Panc1 (cell line): ENCODE measurements around the gene FUT4. TPM values are rescaled to one million over a fixed set of nuclear protein-coding genes. Genes with fewer than 3 reads are reported as not detected.
A peak's percentile ranks its signal among the peaks of the same experiment; 100 is the strongest.

Experiments used
- ATAC-seq: fragments of 200-7000 bp; cut with Tn5 transposase; 2 replicates; pipeline ENCODE4 v1.9.1; 2020; ENCODE audit warnings: mild to moderate bottlenecking, moderate library complexity
- BruUV-seq: library from RNA; stranded (reverse); fragments of 400-500 nt; replicated peaks from 2 replicates; lab custom pipeline; 2021; lab: Mats Ljungman, UMichigan
- CTCF ChIA-PET: fragments of 300-600 bp; sonication (Branson Sonifier 250); formaldehyde crosslinking; loops from one replicate; lab custom pipeline; 2022; ENCODE audit warnings: antibody characterized with exemption; lab: Charles Lee
- POLR2A ChIA-PET: fragments of 300-600 bp; sonication (Branson Sonifier 250); formaldehyde crosslinking; loops from one replicate; lab custom pipeline; 2022; ENCODE audit warnings: antibody characterized with exemption; lab: Charles Lee
- DNase-seq: peaks from one replicate; pipeline ENCODE4 v3.0.0-alpha.2; 2010; ENCODE audit warnings: low read depth, low spot score
- H3K27ac ChIP-seq: 2 replicates; pipeline ENCODE4 v1.5.1; 2011; ENCODE audit warnings: mild to moderate bottlenecking, low read length, inconsistent platforms
- H3K27me3 ChIP-seq: fragments of 200-500 bp; sonication (Bioruptor generic); 2 replicates; pipeline ENCODE4 v1.6.0; 2014; ENCODE audit warnings: low read length, inconsistent platforms; ENCODE audit not compliant: control insufficient read depth, insufficient read depth
- H3K36me3 ChIP-seq: fragments of 200-500 bp; sonication (Bioruptor generic); 2 replicates; pipeline ENCODE4 v1.5.1; 2014; ENCODE audit warnings: inconsistent platforms, mild to moderate bottlenecking, low read length, moderate library complexity; ENCODE audit not compliant: control insufficient read depth, insufficient read depth
- H3K4me1 ChIP-seq: 2 replicates; pipeline ENCODE4 v1.5.1; 2011; ENCODE audit warnings: inconsistent platforms, mild to moderate bottlenecking, low read length, moderate library complexity; ENCODE audit not compliant: control insufficient read depth, insufficient read depth
- H3K4me3 ChIP-seq, 2 experiments: 2 replicates each; pipeline ENCODE4 v1.5.1; 2011 to 2012; ENCODE audit warnings: low read depth in 2 of 2, low read length in 2 of 2, mild to moderate bottlenecking in 2 of 2, inconsistent platforms in 1 of 2, moderate library complexity in 1 of 2
- H3K9me3 ChIP-seq: fragments of 200-500 bp; sonication (Bioruptor generic); 2 replicates; pipeline ENCODE4 v1.5.1; 2014; ENCODE audit warnings: low read depth, mild to moderate bottlenecking, inconsistent platforms, low read length, moderate library complexity; ENCODE audit not compliant: control insufficient read depth, insufficient read depth
- POLR2AphosphoS5 ChIP-seq: IDR thresholded peaks from 2 replicates; pipeline ENCODE4 v1.6.1; 2012; ENCODE audit warnings: mild to moderate bottlenecking, low read depth, low read length, moderate library complexity
- SIN3A ChIP-seq: IDR thresholded peaks from 2 replicates; pipeline ENCODE4 v1.6.1; 2012; ENCODE audit warnings: low read depth, mild to moderate bottlenecking, low read length, moderate library complexity, borderline replicate concordance; ENCODE audit not compliant: insufficient read depth
- TCF7L2 ChIP-seq: IDR thresholded peaks from 2 replicates; pipeline ENCODE4 v1.6.1; 2011; ENCODE audit warnings: mild to moderate bottlenecking, low read depth, low read length, inconsistent platforms
- in situ Hi-C: cut with HindIII; loops from 2 replicates; pipeline ENCODE4 v1.10.0; 2016; ENCODE audit warnings: low sequenced_read_pairs, low pct_unique_long_range_greater_than_20kb
- intact Hi-C: fragments of 100-400 bp; cut with micrococcal nuclease; formaldehyde crosslinking; loops from one replicate; pipeline ENCODE4 v1.10.0; 2022; ENCODE audit not compliant: unreplicated experiment
- total RNA-seq: library from RNA; stranded (reverse); gene quantifications from one replicate; pipeline ENCODE4 v1.2.1, GENCODE V29; 2021; ENCODE audit not compliant: unreplicated experiment
- TF ChIP-seq, protein P1 (sequence below): fragments of 450-650 bp; IDR thresholded peaks from 2 replicates; pipeline ENCODE4 v1.5.1; 2017; ENCODE audit warnings: mild to moderate bottlenecking
- TF ChIP-seq, protein P2 (sequence below), 2 experiments: IDR thresholded peaks; 2 replicates each; pipeline ENCODE4 v1.6.1; 2011 to 2012; ENCODE audit warnings: low read depth in 2 of 2, control low read depth in 1 of 2, low read length in 1 of 2, mild to moderate bottlenecking in 1 of 2, moderate library complexity in 1 of 2; ENCODE audit not compliant: insufficient read depth in 1 of 2

The FUT4 gene
- total RNA-seq, 1 experiment from 2014 or later: 11.2 TPM

DNA sequence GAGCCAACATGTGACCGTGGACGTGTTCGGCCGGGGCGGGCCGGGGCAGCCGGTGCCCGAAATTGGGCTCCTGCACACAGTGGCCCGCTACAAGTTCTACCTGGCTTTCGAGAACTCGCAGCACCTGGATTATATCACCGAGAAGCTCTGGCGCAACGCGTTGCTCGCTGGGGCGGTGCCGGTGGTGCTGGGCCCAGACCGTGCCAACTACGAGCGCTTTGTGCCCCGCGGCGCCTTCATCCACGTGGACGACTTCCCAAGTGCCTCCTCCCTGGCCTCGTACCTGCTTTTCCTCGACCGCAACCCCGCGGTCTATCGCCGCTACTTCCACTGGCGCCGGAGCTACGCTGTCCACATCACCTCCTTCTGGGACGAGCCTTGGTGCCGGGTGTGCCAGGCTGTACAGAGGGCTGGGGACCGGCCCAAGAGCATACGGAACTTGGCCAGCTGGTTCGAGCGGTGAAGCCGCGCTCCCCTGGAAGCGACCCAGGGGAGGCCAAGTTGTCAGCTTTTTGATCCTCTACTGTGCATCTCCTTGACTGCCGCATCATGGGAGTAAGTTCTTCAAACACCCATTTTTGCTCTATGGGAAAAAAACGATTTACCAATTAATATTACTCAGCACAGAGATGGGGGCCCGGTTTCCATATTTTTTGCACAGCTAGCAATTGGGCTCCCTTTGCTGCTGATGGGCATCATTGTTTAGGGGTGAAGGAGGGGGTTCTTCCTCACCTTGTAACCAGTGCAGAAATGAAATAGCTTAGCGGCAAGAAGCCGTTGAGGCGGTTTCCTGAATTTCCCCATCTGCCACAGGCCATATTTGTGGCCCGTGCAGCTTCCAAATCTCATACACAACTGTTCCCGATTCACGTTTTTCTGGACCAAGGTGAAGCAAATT lies 1.8 kb downstream of the FUT4 start:
- peak overlapping the region; percentile 66 to 83 for H3K4me3 ChIP-seq
- no TSS peak for BruUV-seq
- H3K27me3 ChIP-seq: no peaks in the 10 kb centered on the region
- no peaks in the 10 kb centered on the region for H3K9me3 ChIP-seq
- CTCF ChIA-PET: no interaction called here
- peaks cover 28% of the 10 kb centered on the region for H3K4me1 ChIP-seq
- in situ Hi-C loops: no loop called here
- POLR2A ChIA-PET: interaction anchor here (0.6 kb wide), 1 partner anchor 10 kb away, joined by 4 read pairs; no protein-coding TSS in a partner anchor
- H3K36me3 ChIP-seq: no peaks in the 10 kb centered on the region
- H3K27ac ChIP-seq: peak overlapping the region; percentile 83
- peak; percentile 2; the same call in 1 of the 2 replicates for ATAC-seq
- DNase-seq: no peak
- intact Hi-C loops: loop anchor here (10.0 kb wide), 1 partner anchor 1239 kb away; the partner anchor contains the start of gene FAM76B
- no peak for TF ChIP-seq TCF7L2
- TF ChIP-seq, protein P1, sequence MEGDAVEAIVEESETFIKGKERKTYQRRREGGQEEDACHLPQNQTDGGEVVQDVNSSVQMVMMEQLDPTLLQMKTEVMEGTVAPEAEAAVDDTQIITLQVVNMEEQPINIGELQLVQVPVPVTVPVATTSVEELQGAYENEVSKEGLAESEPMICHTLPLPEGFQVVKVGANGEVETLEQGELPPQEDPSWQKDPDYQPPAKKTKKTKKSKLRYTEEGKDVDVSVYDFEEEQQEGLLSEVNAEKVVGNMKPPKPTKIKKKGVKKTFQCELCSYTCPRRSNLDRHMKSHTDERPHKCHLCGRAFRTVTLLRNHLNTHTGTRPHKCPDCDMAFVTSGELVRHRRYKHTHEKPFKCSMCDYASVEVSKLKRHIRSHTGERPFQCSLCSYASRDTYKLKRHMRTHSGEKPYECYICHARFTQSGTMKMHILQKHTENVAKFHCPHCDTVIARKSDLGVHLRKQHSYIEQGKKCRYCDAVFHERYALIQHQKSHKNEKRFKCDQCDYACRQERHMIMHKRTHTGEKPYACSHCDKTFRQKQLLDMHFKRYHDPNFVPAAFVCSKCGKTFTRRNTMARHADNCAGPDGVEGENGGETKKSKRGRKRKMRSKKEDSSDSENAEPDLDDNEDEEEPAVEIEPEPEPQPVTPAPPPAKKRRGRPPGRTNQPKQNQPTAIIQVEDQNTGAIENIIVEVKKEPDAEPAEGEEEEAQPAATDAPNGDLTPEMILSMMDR: no peak
- peak; percentile 36; the same call in 1 of the 2 replicates for TF ChIP-seq SIN3A

- POLR2A ChIA-PET: interaction anchor here (0.6 kb wide), 1 partner anchor 814 kb away, joined by 3 read pairs; no protein-coding TSS in a partner anchor
- DNase-seq (no peak), ATAC-seq (no peak)
- TF ChIP-seq, protein P2, sequence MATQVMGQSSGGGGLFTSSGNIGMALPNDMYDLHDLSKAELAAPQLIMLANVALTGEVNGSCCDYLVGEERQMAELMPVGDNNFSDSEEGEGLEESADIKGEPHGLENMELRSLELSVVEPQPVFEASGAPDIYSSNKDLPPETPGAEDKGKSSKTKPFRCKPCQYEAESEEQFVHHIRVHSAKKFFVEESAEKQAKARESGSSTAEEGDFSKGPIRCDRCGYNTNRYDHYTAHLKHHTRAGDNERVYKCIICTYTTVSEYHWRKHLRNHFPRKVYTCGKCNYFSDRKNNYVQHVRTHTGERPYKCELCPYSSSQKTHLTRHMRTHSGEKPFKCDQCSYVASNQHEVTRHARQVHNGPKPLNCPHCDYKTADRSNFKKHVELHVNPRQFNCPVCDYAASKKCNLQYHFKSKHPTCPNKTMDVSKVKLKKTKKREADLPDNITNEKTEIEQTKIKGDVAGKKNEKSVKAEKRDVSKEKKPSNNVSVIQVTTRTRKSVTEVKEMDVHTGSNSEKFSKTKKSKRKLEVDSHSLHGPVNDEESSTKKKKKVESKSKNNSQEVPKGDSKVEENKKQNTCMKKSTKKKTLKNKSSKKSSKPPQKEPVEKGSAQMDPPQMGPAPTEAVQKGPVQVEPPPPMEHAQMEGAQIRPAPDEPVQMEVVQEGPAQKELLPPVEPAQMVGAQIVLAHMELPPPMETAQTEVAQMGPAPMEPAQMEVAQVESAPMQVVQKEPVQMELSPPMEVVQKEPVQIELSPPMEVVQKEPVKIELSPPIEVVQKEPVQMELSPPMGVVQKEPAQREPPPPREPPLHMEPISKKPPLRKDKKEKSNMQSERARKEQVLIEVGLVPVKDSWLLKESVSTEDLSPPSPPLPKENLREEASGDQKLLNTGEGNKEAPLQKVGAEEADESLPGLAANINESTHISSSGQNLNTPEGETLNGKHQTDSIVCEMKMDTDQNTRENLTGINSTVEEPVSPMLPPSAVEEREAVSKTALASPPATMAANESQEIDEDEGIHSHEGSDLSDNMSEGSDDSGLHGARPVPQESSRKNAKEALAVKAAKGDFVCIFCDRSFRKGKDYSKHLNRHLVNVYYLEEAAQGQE (IDR thresholded peaks at IDR 0.05; ENCODE audit: insufficient read depth in 1 of 2, low read depth in 2 of 2, low read length in 1 of 2): no peak
- TF ChIP-seq SIN3A: no peak
- TF ChIP-seq, protein P1: no peak
- no peak for TF ChIP-seq TCF7L2
- no peak for TF ChIP-seq POLR2AphosphoS5
- BruUV-seq: TSS peak; percentile 66
- H3K27me3 ChIP-seq: no peaks in the 10 kb centered on the region
- peaks cover 28% of the 10 kb centered on the region for H3K4me1 ChIP-seq
- in situ Hi-C loops: no loop called here
- H3K36me3 ChIP-seq: no peaks in the 10 kb centered on the region
- no peaks in the 10 kb centered on the region for H3K9me3 ChIP-seq
- CTCF ChIA-PET: no interaction called here
- intact Hi-C loops: loop anchor here (10.0 kb wide), 1 partner anchor 1239 kb away; the partner anchor contains the start of gene FAM76B
- H3K27ac ChIP-seq: peak overlapping the region; percentile 83
- H3K4me3 ChIP-seq: peak overlapping the region; percentile 66 to 83
Observed at GRCh38 chr11:94546162-94546470, 2.4 kb downstream of the FUT4 start.
